ENCODE data around the gene OXNAD1. TPM values are rescaled to one million over a fixed set of nuclear protein-coding genes. Genes with fewer than 3 reads are reported as not detected.

Gene OXNAD1, protein sequence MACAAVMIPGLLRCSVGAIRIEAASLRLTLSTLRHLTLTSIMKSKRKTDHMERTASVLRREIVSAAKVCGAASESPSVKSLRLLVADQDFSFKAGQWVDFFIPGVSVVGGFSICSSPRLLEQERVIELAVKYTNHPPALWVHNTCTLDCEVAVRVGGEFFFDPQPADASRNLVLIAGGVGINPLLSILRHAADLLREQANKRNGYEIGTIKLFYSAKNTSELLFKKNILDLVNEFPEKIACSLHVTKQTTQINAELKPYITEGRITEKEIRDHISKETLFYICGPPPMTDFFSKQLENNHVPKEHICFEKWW
- 10 to 100 TPM; 10.3 to 17.8 (median 13.3) TPM for total RNA-seq

- DNase-seq (ENCODE audit: low spot score in 2 of 2), result peak; percentile 100
- H3K36me3 ChIP-seq, result peaks cover 12% of the 10 kb centered on the region
- H3K9me3 ChIP-seq, result no peaks in the 10 kb centered on the region
- TF ChIP-seq POLR2AphosphoS5 (IDR thresholded peaks at IDR 0.05) (peak; percentile 70 to 98 (median 85)), POLR2A (IDR thresholded peaks at IDR 0.05) (peak in 1 of 2 donors; percentile 36), EP300 (IDR thresholded peaks at IDR 0.05) (no peak), CTCF (IDR thresholded peaks at IDR 0.05) (peak in 1 of 2 donors; percentile 1)
- peak within 1 kb of the TSS; percentile 92 for H3K27ac ChIP-seq
- WGBS, result under 1% methylated on average over 19 of the region's 61 CpGs
- peaks cover 50% of the 10 kb centered on the region for H3K4me1 ChIP-seq
- no peaks in the 10 kb centered on the region for H3K27me3 ChIP-seq
- H3K4me3 ChIP-seq, result peak within 1 kb of the TSS; percentile 57
These were observed at the start of gene OXNAD1, which contains the start of gene DPH3 for GRCh38 chr3:16264708-16265454. Gene OXNAD1 (plus strand): TSS chr3:16265212. CDS start chr3:16270953, 5,741 bp downstream. Gene DPH3 (minus strand): TSS chr3:16264943. CDS start chr3:16264876, 67 bp downstream.

GRCh38 chr3:16216373-16216935, 48.6 kb upstream of the OXNAD1 start:
- H3K36me3 ChIP-seq, result peaks cover 30% of the 10 kb centered on the region
- peak in 1 of 2 donors; percentile 54 for DNase-seq (ENCODE audit: low spot score in 2 of 2)
- H3K27ac ChIP-seq, result no peak overlapping the region
- no peak overlapping the region for H3K4me3 ChIP-seq
- no peaks in the 10 kb centered on the region for H3K27me3 ChIP-seq
- no peaks in the 10 kb centered on the region for H3K4me1 ChIP-seq
- TF ChIP-seq POLR2A (IDR thresholded peaks at IDR 0.05), result no peak
- TF ChIP-seq POLR2AphosphoS5 (IDR thresholded peaks at IDR 0.05), result no peak
- TF ChIP-seq EP300 (IDR thresholded peaks at IDR 0.05), result no peak
- TF ChIP-seq CTCF (IDR thresholded peaks at IDR 0.05), result no peak
- no peaks in the 10 kb centered on the region for H3K9me3 ChIP-seq
- WGBS, result 85% methylated on average over 17 of the region's 17 CpGs

- Histone ChIP-seq H3K36me3 (peaks cover 27% of the 10 kb centered on the region), H3K27ac (no peak overlapping the region), H3K9me3 (no peaks in the 10 kb centered on the region), H3K27me3 (no peaks in the 10 kb centered on the region), H3K4me1 (no peaks in the 10 kb centered on the region), H3K4me3 (no peak overlapping the region)
- no peak for DNase-seq (ENCODE audit: low spot score in 2 of 2)
- 100% methylated on average over 2 of the region's 3 CpGs for WGBS
- TF ChIP-seq EP300 (IDR thresholded peaks at IDR 0.05) (no peak), POLR2AphosphoS5 (IDR thresholded peaks at IDR 0.05) (no peak), POLR2A (IDR thresholded peaks at IDR 0.05) (no peak), CTCF (IDR thresholded peaks at IDR 0.05) (no peak)
These were observed 45.2 kb upstream of the OXNAD1 start for GRCh38 chr3:16219777-16220176.

- Histone ChIP-seq H3K36me3 (peaks cover 27% of the 10 kb centered on the region), H3K27ac (no peak overlapping the region), H3K4me3 (no peak overlapping the region), H3K4me1 (no peaks in the 10 kb centered on the region), H3K9me3 (no peaks in the 10 kb centered on the region), H3K27me3 (no peaks in the 10 kb centered on the region)
- no peak for TF ChIP-seq CTCF (IDR thresholded peaks at IDR 0.05)
- no peak for TF ChIP-seq POLR2A (IDR thresholded peaks at IDR 0.05)
- no peak for TF ChIP-seq POLR2AphosphoS5 (IDR thresholded peaks at IDR 0.05)
- TF ChIP-seq EP300 (IDR thresholded peaks at IDR 0.05), result no peak
- DNase-seq (ENCODE audit: low spot score in 2 of 2), result no peak
- WGBS, result 83% methylated on average over 2 of the region's 3 CpGs
These were observed 43.0 kb upstream of the OXNAD1 start for GRCh38 chr3:16221990-16222389.

- no peaks in the 10 kb centered on the region for H3K27me3 ChIP-seq
- no peak overlapping the region for H3K27ac ChIP-seq
- TF ChIP-seq POLR2A (IDR thresholded peaks at IDR 0.05) (no peak), EP300 (IDR thresholded peaks at IDR 0.05) (no peak), POLR2AphosphoS5 (IDR thresholded peaks at IDR 0.05) (no peak), CTCF (IDR thresholded peaks at IDR 0.05) (no peak)
- WGBS, result 80% methylated on average over 2 of the region's 2 CpGs
- DNase-seq (ENCODE audit: low spot score in 2 of 2), result peak in 1 of 2 donors; percentile 49
- peaks cover 27% of the 10 kb centered on the region for H3K36me3 ChIP-seq
- H3K4me1 ChIP-seq, result no peaks in the 10 kb centered on the region
- H3K4me3 ChIP-seq, result no peak overlapping the region
- H3K9me3 ChIP-seq, result no peaks in the 10 kb centered on the region
These were observed 42.5 kb upstream of the OXNAD1 start for GRCh38 chr3:16222547-16222946.

Data from suprapubic skin (tissue), 4 donors.